ENCODE results near the gene BABAM1. TPM values are rescaled to one million over a fixed set of nuclear protein-coding genes. Genes with fewer than 3 reads are reported as not detected.

Gene BABAM1
- total RNA-seq, 1 experiment from 2014 or later: 93.3 TPM

GRCh38 chr19:17296273-17296672 lies 29.0 kb downstream of the BABAM1 start:
- H2AFZ ChIP-seq (ENCODE audit: low read depth, low read length, poor library complexity, severe bottlenecking): no peak overlapping the region
- H3K4me2 ChIP-seq (ENCODE audit: low read length): peak overlapping the region; percentile 20
- CTCF ChIA-PET: interaction anchor here (0.6 to 1.2 kb wide), 2 partner anchors 9 to 90 kb away, joined by 3 read pairs; partner anchors contain the start of gene MRPL34
- ATAC-seq (no peak), DNase-seq (ENCODE audit: low read depth, low spot score) (no peak)
- H3K36me3 ChIP-seq (ENCODE audit: control insufficient read depth in 1 of 2, insufficient read depth in 2 of 2, low read length in 2 of 2): peaks cover 0 to 10% of the 10 kb centered on the region in 2 experiments; a peak in 2 of 4 replicates
- peak overlapping the region; percentile 23; the same call in 1 of the 2 replicates for H3K27ac ChIP-seq (ENCODE audit: low read depth, low read length)
- no peaks in the 10 kb centered on the region for H3K9me2 ChIP-seq (ENCODE audit: insufficient read depth)
- no peaks in the 10 kb centered on the region; a peak in 1 of 4 replicates for H3K9me3 ChIP-seq (ENCODE audit: control insufficient read depth in 1 of 2, insufficient read depth in 1 of 2, low read depth in 1 of 2, low read length in 2 of 2)
- BruUV-seq (replicated peaks): no TSS peak
- no peaks in the 10 kb centered on the region for H3K27me3 ChIP-seq (ENCODE audit: insufficient read depth, low read length)
- POLR2A ChIA-PET: interaction anchor here (1.8 kb wide), 1 partner anchor 9 kb away, joined by 4 read pairs; the partner anchor contains the start of gene MRPL34
- peaks cover 37% of the 10 kb centered on the region for H3K79me2 ChIP-seq (ENCODE audit: insufficient read depth, low read length)
- no peak for TF ChIP-seq ELF1 (IDR thresholded peaks at IDR 0.05; ENCODE audit: borderline replicate concordance, low read depth)
- no peak for TF ChIP-seq EZH2phosphoT487 (IDR thresholded peaks at IDR 0.05; ENCODE audit: borderline replicate concordance)
- no peak for TF ChIP-seq SP1 (IDR thresholded peaks at IDR 0.05; ENCODE audit: low read depth)
- peak; percentile 58 for TF ChIP-seq RAD21 (IDR thresholded peaks at IDR 0.05; ENCODE audit: low read depth)
- TF ChIP-seq POLR2AphosphoS5 (IDR thresholded peaks at IDR 0.05; ENCODE audit: low read depth, low read length): no peak
- TF ChIP-seq ZBTB33 (IDR thresholded peaks at IDR 0.05; ENCODE audit: extremely low read depth, insufficient replicate concordance, low read length): no peak
- TF ChIP-seq TCF7L2 (IDR thresholded peaks at IDR 0.05; ENCODE audit: borderline replicate concordance, extremely low read depth, insufficient read depth, insufficient read length): no peak
- TF ChIP-seq MAX (IDR thresholded peaks at IDR 0.05): 0 out of 2 replicates have a peak, but pooled peaks have one; percentile 14
- no peak for TF ChIP-seq POLR2A (IDR thresholded peaks at IDR 0.05; ENCODE audit: borderline replicate concordance, extremely low read depth, insufficient read depth, insufficient read length)
- no peak for TF ChIP-seq CEBPB (IDR thresholded peaks at IDR 0.05; ENCODE audit: low read depth)
- TF ChIP-seq JUND (IDR thresholded peaks at IDR 0.05): no peak
- no peak for TF ChIP-seq ZNF274 (IDR thresholded peaks at IDR 0.05; ENCODE audit: low read depth, low read length)
- TF ChIP-seq CTCF (IDR thresholded peaks at IDR 0.05 in 2 of 3, conservative IDR thresholded peaks at IDR 0.05 in 1 of 3; ENCODE audit: borderline replicate concordance in 1 of 3, insufficient read depth in 1 of 3, low read depth in 2 of 3, low read length in 2 of 3): peak in 2 of 3 experiments; percentile 21 to 48; a peak in 2 of 6 replicates
- no peak for TF ChIP-seq EGR1 (IDR thresholded peaks at IDR 0.05; ENCODE audit: low read depth)
- TF ChIP-seq ZFX (IDR thresholded peaks at IDR 0.05): no peak
- H3K9ac ChIP-seq (ENCODE audit: low read length): no peak overlapping the region
- no peaks in the 10 kb centered on the region for H4K20me1 ChIP-seq (ENCODE audit: insufficient read depth)
- H3K4me3 ChIP-seq (replicated peaks in 1 of 2; ENCODE audit: low read depth in 1 of 2, low read length in 2 of 2): no peak overlapping the region
- RAD21 ChIA-PET (ENCODE audit: low non-redundant PET in 1 of 2, low total read pairs in 2 of 2, uncharacterized antibody in 2 of 2, unreplicated experiment in 2 of 2): no interaction called here
- H3K4me1 ChIP-seq (ENCODE audit: control insufficient read depth in 1 of 2, insufficient read depth in 2 of 2, low read length in 2 of 2): peaks cover 20 to 34% of the 10 kb centered on the region in 2 experiments
- intact Hi-C loops (cut with micrococcal nuclease): no loop called here
